AG04449 (cell line): ENCODE results near the gene CSKMT.

Experiments
- CTCF ChIA-PET: fragments of 350-600 bp; formaldehyde crosslinking; extraction: SDS; loops from one replicate; lab custom pipeline; 2021; ENCODE audit warnings: antibody characterized with exemption; lab: Yijun Ruan, JAX
- POLR2A ChIA-PET: fragments of 400-600, 350-600 bp; formaldehyde crosslinking; extraction: SDS; loops from one replicate; lab custom pipeline; 2020; ENCODE audit warnings: antibody characterized with exemption, inconsistent platforms; lab: Yijun Ruan, JAX
- DNase-seq: peaks from one replicate; pipeline ENCODE4 v3.0.0-alpha.2; 2010; ENCODE audit warnings: low read depth, low spot score
- H3K4me3 ChIP-seq: 2 replicates; pipeline ENCODE4 v1.5.1; 2011; ENCODE audit warnings: low read depth, mild to moderate bottlenecking, control low read depth, low read length
- TF ChIP-seq, protein P1 (sequence below): IDR thresholded peaks from one replicate; pipeline ENCODE4 v1.5.1; 2011; ENCODE audit warnings: mild to moderate bottlenecking, moderate library complexity, low read length, control low read depth, inconsistent platforms; ENCODE audit not compliant: insufficient read depth; ENCODE audit errors: missing control alignments

Gene CSKMT

GRCh38 chr11:62705413-62705812 lies 40.3 kb downstream of the CSKMT start:
- ChIA-PET POLR2A (interaction anchor here (0.7 to 2.4 kb wide), 11 partner anchors 11 to 136 kb away, joined by 3 to 18 read pairs (median 6); partner anchors contain the start of genes C11orf98, CSKMT, HNRNPUL2 and INTS5), CTCF (interaction anchor here (1.1 to 11.2 kb wide), 5 partner anchors 13 to 312 kb away, joined by 3 to 152 read pairs (median 4); partner anchors contain the start of gene LRRN4CL)
- no peak for DNase-seq
- peak overlapping the region; percentile 77 for H3K4me3 ChIP-seq
- TF ChIP-seq, protein P1, sequence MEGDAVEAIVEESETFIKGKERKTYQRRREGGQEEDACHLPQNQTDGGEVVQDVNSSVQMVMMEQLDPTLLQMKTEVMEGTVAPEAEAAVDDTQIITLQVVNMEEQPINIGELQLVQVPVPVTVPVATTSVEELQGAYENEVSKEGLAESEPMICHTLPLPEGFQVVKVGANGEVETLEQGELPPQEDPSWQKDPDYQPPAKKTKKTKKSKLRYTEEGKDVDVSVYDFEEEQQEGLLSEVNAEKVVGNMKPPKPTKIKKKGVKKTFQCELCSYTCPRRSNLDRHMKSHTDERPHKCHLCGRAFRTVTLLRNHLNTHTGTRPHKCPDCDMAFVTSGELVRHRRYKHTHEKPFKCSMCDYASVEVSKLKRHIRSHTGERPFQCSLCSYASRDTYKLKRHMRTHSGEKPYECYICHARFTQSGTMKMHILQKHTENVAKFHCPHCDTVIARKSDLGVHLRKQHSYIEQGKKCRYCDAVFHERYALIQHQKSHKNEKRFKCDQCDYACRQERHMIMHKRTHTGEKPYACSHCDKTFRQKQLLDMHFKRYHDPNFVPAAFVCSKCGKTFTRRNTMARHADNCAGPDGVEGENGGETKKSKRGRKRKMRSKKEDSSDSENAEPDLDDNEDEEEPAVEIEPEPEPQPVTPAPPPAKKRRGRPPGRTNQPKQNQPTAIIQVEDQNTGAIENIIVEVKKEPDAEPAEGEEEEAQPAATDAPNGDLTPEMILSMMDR, result no peak

DNA sequence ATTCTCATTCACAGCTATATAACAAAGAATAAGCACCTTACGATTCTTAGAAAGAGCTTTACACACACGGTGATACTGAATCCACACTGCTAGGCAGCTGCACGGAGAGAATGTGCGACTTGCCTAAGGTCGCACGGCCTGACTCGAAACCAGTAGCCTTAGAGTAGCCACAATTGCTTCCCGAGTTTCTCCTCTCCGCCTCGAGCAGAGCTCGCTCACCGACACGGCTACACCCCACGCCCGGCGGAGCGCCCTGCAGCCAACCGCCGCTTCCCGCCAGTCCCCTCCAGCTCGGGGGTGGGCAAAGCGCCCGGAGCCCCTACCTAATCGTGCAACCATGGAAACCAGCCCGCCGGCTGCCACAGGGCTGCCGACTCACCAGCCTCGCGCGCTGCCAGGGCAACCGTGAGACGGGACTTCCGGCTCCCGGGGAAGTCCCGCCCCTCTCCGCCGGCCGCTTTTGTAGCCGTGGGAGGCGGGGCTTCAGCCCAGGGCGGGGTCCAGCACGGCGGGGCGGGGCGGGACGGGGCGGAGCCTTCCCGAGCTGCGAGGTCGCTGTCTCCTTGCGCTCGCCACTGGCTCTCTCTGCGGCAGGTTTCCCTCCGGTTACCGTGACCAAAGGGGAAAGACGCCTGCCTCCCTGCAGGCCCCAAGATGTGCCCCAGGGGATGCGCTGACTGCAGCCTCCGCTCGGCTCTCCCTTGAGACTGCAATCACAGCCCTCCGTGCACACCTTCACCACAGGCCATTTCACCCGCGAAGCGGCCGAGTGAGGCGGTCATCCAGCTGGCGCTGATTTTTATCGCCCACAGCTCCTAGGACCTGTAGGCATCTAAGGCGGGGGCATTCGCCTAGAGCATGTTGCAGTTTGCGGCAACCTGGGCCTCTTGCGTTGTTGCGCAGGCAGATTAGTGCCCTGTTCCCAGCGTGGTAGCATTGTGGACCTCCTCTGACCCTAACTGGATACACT lies 41.1 kb downstream of the CSKMT start:
- ChIA-PET CTCF (interaction anchor here (0.9 to 11.2 kb wide), 5 partner anchors 10 to 313 kb away, joined by 3 to 152 read pairs (median 4); partner anchors contain the start of gene LRRN4CL), POLR2A (interaction anchor here (0.7 to 2.4 kb wide), 12 partner anchors 12 to 135 kb away, joined by 3 to 18 read pairs (median 5); partner anchors contain the start of genes C11orf98, CSKMT, HNRNPUL2 and INTS5)
- TF ChIP-seq, protein P1, result no peak
- no peak for DNase-seq
- H3K4me3 ChIP-seq, result peak overlapping the region; percentile 77

DNA sequence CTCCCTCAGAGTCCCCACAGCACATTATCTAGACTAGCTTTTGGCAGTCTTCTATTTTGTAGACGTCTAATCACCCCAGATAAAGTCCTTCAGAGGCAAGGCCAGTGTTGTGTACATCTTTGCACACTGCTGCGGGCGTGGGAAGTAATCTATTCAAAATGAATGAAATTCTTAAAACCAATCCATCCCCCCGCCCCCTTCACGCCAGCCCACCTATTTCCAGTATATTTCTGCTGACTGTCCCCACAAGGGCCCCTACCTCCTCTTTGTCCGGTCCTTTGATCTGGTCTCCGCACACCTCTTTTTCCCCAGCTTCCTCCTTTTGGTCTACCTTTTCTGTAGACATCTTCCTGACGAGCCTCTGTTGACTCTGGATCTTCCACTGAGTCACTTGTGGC lies 41.7 kb downstream of the CSKMT start:
- H3K4me3 ChIP-seq, result no peak overlapping the region
- DNase-seq, result no peak
- TF ChIP-seq, protein P1, result no peak
- POLR2A ChIA-PET, result interaction anchor here (0.6 to 2.4 kb wide), 9 partner anchors 17 to 134 kb away, joined by 3 to 18 read pairs (median 4); partner anchors contain the start of genes B3GAT3, C11orf98, CSKMT and HNRNPUL2
- CTCF ChIA-PET, result interaction anchor here (0.9 to 11.2 kb wide), 7 partner anchors 10 to 314 kb away, joined by 3 to 152 read pairs (median 3); partner anchors contain the start of genes C11orf98, CSKMT and LRRN4CL

DNA sequence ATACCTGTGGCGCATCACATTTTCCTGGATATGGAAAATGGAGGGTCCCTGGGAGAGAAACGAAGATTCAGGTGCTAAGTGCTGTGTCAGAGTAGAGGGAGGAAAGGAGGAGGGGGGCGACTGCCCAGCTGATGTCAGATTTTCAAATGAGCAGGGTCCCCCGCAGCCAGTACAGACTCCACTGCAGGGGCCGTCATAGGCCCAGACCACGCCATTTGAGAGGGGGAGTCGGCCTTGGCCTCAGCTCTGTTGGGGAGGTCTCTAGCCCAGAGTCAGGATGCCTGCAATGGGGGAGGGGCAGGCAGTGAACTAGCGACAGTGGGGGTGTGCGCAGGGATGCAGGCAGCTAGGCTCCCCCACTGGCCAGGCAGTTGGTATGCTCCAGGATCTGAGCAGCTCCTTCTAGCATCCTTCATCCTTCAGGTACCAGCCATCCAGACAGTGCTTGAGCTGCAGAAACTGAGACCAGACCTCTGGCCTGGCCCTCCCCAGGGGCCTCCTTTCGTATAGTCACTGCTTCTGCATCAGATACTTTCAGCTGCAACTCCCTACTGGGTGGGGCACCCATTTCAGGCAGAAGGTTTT lies 42.3 kb downstream of the CSKMT start, which contains the start of the genes BSCL2 and GNG3:
Gene BSCL2 (minus strand): TSS at position 148 of the 585 bp plus-strand sequence. CDS start 229 bp downstream, outside the sequence.
Gene GNG3 (plus strand): TSS at position 400 of the 585 bp plus-strand sequence. CDS start 620 bp downstream, outside the sequence.
- DNase-seq, result no peak
- ChIA-PET POLR2A (interaction anchor here (0.6 to 4.5 kb wide), 8 partner anchors 18 to 134 kb away, joined by 3 to 24 read pairs (median 5); partner anchors contain the start of genes B3GAT3, HNRNPUL2, LRRN4CL and ZBTB3), CTCF (interaction anchor here (0.9 to 11.2 kb wide), 5 partner anchors 10 to 311 kb away, joined by 3 to 152 read pairs (median 3); partner anchors contain the start of genes C11orf98, CSKMT and LRRN4CL)
- TF ChIP-seq, protein P1, result no peak
- H3K4me3 ChIP-seq, result peak within 1 kb of the TSS; percentile 53

- no peak for DNase-seq
- CTCF ChIA-PET, result interaction anchor here (1.1 to 11.2 kb wide), 4 partner anchors 8 to 37 kb away, joined by 3 to 152 read pairs (median 4); partner anchors contain the start of gene LRRN4CL
- POLR2A ChIA-PET, result interaction anchor here (1.1 to 4.5 kb wide), 6 partner anchors 16 to 308 kb away, joined by 3 to 24 read pairs (median 4); partner anchors contain the start of genes C11orf98, CSKMT, HNRNPUL2 and LRRN4CL
- TF ChIP-seq, protein P1, result no peak
- H3K4me3 ChIP-seq, result no peak overlapping the region; the same call in 1 of the 2 replicates
Measured at GRCh38 chr11:62708392-62708791, 43.3 kb downstream of the CSKMT start.
